Dermis microvascular lymphatic vessel endothelial cell (primary cell): ENCODE measurements around the gene MFAP2. TPM values are rescaled to one million over a fixed set of nuclear protein-coding genes. Genes with fewer than 3 reads are reported as not detected.
"Not testable (repeated sequence)": the region's sequence is repeated elsewhere in the genome, so short reads cannot be mapped to it uniquely, and the experiment has no call there.

Experiments
- DNase-seq, 2 donors: peaks; one replicate each; pipeline versions ENCODE4 v3.0.0 to v3.0.0-alpha.2; 2010; ENCODE audit warnings: low read depth in 2 of 2
- total RNA-seq: library from RNA; depleted of rRNA; stranded (reverse); fragments of >200 nt; gene quantifications from 2 replicates; pipeline ENCODE4 v1.2.1, GENCODE V29; 2014

MFAP2 gene
- total RNA-seq, 1 donor from 2014 or later: 8.9 TPM

DNA sequence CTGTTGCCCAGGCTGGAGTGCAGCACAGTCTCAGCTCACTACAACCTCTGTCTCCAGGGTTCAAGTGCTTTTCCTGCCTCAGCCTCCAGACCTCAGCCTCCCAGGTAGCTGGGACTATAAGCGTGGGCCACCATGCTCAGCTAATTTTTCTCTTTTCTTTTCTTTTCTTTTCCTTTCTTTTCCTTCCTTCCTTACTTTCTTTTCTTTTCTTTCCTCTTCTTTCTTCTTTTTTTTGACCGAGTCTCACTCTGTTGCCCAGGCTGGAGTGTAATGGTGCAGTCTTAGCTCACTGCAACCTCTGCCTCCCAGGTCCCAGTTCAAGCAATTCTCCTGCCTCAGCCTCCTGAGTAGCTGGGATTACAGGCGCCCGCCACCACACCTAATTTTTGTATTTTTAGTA lies 16.3 kb downstream of the MFAP2 start:
- DNase-seq: not testable (repeated sequence)

DNA sequence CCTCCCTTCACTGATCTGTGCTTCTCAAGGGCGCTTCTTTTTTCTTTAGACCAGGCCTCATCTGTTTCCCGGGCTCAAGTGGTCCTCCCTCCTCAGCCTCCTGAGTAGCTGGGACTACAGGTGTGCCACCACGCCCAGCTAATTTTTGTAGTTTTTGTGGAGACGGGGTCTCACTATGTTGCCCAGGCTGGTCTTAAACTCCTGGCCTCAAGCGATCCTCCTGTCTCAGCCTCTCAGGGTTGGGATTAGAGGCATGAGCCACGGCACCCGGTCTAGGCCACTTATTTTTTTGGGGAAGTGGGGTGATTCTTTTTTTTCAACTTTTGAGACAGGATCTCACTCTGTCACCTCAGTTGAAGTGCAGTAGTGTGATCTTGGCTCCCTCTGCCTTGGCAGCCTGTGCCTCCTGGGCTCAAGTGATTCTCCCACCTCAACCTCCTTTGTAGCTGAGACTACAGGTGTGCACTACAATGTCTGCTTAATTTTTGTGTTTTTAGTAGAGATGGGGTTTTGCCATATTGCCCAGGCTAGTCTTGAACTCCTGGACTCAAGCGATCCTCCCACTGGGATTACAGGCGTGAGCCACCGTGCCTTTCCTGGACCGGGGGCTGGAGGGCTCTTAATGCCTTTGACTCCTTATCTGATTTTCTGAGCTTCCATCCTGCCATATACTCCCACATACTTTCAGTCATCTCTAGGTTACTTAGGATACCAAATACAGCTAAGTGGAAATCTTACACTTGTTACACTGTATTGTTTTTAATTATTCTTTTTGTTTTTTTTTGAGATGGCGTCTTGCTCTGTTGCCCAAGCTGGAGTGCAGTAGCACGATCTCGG lies 18.9 kb downstream of the MFAP2 start:
- DNase-seq: no peak

DNA sequence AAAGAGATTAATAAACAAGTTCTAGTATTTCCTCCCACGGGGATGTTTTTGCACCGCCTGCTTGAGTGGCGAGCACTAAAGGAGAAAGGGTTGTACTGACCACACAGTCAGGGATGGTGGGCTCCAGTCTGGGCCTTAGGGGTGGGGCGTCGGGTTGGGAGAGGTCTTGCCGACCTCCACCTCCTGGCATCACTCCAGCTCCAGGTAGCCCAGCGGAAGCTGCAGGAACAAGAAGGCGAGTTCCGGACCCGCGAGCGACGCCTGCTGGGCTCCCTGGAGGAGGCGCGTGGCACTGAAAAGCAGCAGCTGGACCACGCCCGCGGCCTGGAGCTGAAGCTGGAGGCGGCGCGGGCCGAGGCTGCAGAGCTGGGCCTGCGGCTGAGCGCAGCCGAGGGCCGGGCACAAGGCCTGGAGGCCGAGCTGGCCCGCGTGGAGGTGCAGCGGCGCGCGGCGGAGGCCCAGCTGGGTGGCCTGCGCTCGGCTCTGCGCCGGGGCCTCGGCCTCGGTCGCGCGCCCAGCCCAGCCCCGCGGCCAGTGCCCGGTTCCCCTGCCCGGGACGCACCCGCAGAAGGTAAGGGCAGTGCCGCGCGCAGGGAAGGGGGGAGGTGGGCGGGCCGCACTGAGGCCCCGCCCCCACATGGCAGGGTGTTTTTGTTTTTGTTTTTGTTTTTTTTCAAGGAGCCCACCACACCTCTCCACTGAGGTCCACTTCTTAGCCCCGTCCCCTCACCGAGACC lies 19.7 kb downstream of the MFAP2 start:
- peak; percentile 41 to 82 for DNase-seq

DNA sequence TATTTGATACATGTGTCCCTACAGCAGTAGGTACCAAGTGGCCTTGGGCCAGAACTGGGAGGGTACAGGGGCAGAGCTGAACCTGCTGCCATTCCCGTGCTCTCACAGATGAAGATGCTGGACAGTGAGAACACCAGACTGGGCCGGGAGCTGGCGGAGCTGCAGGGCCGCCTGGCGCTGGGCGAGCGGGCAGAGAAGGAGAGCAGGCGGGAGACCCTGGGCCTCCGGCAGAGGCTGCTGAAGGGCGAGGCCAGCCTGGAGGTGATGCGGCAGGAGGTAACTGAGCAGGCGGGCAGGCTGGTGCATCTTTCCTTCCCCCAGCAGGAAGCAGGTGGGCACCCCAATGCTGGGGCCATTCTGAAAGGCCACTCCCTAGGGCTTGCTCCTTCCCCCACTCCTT lies 21.9 kb downstream of the MFAP2 start:
- no peak for DNase-seq

GRCh38 chr1:16957731-16958130 lies 22.7 kb downstream of the MFAP2 start:
- no peak for DNase-seq

DNA sequence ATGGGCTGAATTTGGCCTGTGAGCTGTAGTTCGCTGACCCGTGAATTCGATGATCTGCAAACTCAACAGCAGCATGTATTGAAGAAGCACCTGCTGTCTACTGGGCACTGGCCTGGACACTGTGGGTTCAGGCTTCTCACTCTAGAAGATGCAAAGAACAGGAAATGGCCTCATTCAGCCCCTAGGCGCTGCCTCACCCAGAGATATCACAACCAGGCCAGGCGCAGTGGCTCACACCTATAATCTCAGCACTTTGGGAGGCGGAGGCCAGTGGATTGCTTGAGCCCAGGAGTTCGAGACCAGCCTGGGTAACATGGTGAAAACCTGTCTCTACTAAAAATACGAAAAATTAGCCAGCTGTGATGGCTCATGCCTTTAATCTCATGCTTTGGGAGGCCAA lies 23.6 kb downstream of the MFAP2 start:
- no peak for DNase-seq

DNA sequence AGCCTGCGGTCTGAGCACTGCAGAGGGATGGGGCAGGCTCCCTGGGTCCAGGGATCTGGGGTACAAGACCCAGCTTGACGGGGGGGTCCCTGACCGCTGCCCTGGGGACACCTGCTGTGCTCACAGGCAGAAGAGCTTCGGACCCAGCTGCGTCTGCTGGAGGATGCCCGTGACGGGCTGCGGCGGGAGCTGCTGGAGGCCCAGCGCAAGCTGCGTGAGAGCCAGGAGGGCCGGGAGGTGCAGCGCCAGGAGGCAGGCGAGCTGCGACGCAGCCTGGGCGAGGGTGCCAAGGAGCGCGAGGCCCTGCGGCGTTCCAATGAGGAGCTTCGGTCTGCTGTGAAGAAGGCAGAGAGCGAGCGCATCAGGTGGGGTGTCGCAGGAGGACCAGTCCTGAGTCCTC lies 25.2 kb downstream of the MFAP2 start:
- no peak for DNase-seq

- no peak for DNase-seq
Measured at GRCh38 chr1:16954579-16954978, 25.8 kb downstream of the MFAP2 start.

DNA sequence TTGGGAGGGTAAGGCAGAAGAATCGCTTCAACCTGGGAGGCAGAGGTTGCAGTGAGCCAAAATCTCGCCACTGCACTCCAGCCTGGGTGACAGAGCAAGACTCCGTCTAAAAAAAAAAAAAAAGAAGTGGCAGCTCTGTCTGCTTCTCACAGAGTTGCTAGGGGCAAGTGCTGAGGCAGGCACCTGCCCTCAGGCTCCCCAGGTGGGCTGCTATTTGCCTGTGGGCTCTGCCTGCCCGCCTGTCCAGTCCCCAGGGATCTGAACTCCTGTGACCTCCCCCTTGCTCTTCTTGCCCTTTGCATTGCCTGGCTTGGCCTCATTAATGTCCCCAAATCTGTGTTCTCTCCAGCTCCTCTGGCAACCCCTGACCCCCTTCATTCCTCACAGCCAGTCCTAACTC lies 28.0 kb downstream of the MFAP2 start:
- not testable (repeated sequence) for DNase-seq

DNA sequence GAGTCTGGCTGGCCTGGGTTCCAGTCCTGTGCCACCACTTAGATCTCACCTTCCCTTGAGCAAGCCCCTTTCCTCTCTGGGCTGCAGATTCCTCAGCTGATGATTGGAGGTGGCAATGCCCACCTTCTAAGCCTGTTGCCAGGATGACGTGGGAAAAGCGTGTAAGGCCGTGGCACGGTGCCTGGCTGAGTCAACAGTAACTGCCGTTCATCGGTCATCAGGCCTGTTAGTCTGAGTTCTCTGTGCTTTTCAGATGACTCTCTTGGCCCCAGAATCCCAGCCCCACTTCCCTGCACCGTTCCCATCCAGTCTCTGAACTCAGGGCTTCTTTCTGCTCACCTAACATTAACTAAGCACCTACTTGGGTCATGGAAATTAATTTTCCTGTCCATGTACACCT lies 31.4 kb downstream of the MFAP2 start:
- DNase-seq: not testable (repeated sequence)

GRCh38 chr1:16948282-16948891 lies 32.0 kb downstream of the MFAP2 start:
- DNase-seq: not testable (repeated sequence)

GRCh38 chr1:16946646-16947045 lies 33.8 kb downstream of the MFAP2 start:
- no peak for DNase-seq

GRCh38 chr1:16946185-16946584 lies 34.2 kb downstream of the MFAP2 start:
- not testable (repeated sequence) for DNase-seq

DNA sequence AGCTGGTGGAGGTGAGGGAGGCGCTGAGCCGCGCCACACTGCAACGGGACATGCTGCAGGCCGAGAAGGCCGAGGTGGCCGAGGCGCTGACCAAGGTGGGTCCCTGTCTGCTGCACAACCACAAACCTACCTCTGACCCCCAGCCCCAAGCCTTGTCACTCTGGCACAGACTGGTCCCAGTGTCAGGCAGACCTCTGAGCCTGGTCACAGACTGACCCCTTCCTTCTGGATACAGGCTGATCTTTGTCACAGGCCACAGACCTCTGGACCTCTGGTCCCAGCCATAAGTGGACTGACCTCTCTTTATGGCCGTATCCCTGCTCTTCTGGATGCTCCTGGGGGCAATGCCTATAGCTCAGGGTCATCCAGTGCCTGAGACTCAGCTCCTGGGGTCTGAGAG lies 34.9 kb downstream of the MFAP2 start:
- DNase-seq: not testable (repeated sequence)

DNA sequence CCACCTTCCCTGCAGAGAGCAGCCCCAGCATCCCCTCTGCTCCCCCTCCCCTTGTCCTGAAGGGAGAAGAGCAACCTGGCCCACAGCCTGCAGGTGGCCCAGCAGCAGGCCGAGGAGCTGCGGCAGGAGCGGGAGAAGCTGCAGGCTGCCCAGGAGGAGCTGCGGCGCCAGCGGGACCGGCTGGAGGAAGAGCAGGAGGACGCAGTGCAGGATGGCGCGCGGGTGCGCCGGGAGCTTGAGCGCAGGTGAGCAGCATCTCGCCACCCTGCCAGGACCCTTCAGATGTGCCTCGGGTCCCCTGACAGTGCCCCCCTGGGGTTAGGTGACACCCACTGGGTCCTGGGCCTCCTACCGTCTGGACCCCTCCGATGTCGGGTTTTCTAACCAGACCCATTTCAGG lies 36.4 kb downstream of the MFAP2 start:
- DNase-seq: no peak

DNA sequence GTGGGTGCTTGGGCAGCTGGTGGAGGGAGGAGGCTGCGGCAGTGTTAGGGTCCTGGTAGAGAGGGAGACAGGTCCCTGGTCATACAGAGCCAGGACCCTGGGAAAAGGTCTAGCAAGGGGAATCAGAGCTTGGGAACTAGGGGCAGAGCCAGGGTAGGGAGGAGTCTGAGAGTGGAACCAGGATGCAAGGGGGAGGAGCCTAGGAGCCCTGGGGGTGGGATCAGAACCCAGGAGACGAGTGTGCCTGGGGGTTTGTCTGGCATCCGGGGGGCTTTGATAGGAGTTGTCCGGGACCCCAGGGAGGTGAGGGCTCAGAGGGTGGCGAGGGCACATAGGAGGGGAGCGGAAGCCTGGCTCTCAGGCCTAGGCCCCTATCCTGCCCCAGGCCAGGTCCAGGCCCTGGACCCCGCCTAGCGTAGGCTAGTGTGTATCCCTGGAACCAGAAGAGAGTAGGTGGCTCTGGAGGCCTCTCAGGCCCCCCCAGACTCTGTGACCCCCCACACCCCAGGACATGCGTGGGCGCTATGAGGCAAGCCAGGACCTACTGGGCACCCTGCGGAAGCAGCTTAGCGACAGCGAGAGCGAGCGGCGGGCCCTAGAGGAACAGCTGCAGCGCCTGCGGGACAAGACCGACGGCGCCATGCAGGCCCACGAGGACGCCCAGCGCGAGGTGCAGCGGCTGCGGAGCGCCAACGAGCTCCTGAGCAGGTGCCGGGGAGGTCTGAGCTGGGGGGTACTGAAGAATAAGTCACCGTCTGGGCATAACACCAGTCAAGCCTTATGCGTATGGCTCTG lies 40.8 kb downstream of the MFAP2 start:
- DNase-seq: not testable (repeated sequence)

DNA sequence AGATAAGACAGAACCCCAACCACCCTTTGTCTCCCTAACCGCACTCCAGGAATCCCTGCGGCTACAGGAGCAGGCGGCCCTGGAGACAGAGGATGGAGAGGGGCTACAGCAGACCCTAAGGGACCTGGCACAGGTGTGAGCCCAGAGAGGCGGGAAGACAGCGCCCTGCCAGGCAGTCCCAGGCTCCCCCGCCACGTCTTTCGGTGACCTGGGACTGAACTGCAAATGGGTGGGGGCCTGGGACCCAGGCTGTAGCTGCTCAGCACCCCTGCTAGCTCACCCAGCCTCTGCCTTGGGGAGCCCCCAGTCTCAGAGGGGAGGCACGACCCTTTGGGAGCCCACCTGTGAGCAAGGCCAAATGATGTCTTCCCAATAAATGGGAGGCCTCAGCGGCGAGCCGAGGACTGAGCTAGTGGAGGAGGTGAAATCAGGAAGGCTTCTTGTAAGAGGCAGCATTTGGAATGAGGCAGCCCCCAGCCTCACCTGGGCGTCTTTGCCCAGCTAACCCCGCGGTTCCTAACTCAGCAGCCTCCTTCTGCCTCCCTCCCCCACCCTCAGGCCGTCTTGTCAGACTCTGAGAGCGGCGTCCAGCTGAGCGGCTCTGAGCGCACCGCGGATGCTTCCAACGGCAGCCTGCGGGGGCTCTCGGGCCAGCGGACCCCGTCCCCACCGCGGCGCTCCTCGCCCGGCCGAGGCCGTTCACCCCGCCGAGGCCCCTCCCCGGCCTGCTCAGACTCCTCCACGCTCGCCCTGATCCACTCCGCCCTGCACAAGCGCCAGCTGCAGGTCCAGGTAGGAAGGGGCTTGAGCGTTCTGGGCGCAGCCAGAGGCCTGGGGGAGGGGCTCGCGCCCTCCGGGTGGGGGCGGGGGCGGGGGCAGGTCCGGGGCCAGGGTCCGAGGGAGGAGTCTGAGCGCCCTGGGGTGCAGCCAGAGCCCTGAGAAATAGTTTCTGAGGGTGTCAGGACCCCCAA lies 41.8 kb downstream of the MFAP2 start:
- no peak for DNase-seq

GRCh38 chr1:16936580-16936979 lies 43.8 kb downstream of the MFAP2 start:
- not testable (repeated sequence) for DNase-seq

GRCh38 chr1:16933945-16934344 lies 46.5 kb downstream of the MFAP2 start:
- DNase-seq: not testable (repeated sequence)

GRCh38 chr1:16931206-16931934 lies 49.0 kb downstream of the MFAP2 start:
- not testable (repeated sequence) for DNase-seq
